Stimulated activated CD4-positive, alpha-beta T cell treated with anti-CD3 and anti-CD28 coated beads, Interleukin-15, amount 100 ng/mL, for 1 hour (primary cell): ENCODE data around the gene LMAN2.

ENCODE experiments used
- DNase-seq, 2 donors: peaks; one replicate each; pipeline ENCODE4 v3.0.0-alpha.2; 2020; ENCODE audit warnings: low read depth in 1 of 2, low spot score in 1 of 2

Gene LMAN2, protein sequence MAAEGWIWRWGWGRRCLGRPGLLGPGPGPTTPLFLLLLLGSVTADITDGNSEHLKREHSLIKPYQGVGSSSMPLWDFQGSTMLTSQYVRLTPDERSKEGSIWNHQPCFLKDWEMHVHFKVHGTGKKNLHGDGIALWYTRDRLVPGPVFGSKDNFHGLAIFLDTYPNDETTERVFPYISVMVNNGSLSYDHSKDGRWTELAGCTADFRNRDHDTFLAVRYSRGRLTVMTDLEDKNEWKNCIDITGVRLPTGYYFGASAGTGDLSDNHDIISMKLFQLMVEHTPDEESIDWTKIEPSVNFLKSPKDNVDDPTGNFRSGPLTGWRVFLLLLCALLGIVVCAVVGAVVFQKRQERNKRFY

DNA sequence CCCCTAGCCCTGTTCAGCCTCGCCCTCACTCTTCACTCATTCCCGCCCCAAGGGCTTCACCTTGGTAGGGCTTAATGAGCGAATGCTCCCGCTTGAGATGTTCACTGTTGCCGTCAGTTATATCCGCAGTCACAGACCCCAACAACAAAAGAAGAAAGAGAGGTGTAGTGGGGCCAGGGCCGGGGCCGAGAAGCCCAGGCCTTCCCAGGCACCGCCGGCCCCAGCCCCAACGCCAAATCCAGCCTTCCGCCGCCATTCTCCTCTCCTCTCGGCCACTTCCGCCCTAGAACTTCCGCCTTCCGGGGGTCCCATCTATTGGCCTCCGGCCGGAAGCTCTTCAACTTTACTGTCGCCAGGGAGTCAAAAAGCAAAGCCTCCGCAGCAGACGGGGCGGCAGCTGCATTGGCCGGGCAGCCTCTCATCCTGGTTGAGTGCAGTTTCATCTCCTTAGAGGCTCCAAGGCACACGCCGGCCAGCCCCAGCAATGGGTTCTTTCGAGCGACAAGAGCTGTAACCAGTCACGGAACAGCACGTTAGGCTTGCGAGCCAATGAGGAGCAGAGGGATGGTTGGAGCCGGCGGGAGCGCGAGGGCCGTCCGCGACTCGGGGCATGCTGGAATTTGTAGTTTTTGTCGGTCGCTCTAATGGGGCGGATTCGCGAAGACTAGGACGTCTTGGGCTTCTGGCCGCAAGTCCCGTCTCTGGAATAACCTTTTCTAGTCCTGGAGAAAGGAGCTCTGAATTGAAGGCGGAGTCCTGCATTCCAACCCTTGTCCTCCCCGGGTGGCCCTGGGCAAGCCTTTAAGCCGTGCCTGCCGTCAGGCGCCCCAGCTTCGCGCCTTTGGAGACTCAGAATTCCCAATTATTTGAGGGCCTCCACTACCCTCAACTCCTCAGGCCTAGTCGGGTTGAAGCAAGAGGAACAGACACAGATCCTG lies at the start of gene LMAN2:
TSS of gene LMAN2 (minus strand) at position 277 of the 938 bp plus-strand sequence. CDS start at position 256, 21 bp downstream.
- peak; percentile 72 to 73 for DNase-seq

DNA sequence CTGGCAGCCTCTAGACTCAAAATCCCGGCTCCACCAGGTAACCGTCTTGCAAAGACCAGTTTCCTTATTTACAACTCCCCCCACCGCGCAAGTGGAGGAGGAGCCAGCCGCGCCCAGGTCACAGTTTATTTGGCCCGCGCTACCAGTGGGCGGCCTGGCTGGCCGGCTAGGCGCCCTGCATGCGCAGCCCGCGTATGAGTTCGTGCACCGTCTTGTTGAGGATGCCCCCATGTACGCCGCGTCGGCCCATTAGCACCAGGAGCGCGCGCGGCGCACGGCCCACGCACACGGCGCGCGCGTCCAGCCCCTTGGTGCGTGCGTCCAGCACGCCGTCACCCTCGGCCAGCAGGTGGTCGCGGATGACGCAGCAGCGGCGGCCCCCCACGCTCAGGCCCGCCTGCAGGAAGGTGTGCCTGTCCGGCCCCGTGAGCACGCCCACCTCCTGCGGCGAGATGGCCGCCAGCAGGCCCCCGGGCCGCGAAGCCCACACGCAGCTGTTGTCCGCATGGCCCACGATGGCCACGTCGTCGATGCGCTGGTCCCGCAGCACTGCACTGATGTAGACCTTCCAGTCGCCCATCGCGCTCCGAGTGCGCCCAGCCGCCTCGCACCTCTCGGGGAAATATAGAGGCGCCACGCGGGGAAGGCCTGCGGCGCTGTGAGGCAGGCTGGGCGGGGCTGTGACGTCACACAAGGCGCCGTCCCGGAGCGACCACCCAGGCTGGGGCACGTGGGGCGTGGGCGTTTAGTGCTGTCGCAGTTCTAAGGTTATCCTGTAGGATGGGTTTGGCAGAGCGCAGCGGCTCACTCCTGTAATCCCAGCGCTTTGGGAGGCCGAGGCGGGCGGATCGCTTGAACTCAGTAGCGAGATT lies 48.8 kb upstream of the LMAN2 start, which contains the start of gene PFN3:
TSS of gene PFN3 (minus strand) at position 665 of the 872 bp plus-strand sequence. CDS start at position 580, 85 bp downstream.
- DNase-seq = no peak

DNA sequence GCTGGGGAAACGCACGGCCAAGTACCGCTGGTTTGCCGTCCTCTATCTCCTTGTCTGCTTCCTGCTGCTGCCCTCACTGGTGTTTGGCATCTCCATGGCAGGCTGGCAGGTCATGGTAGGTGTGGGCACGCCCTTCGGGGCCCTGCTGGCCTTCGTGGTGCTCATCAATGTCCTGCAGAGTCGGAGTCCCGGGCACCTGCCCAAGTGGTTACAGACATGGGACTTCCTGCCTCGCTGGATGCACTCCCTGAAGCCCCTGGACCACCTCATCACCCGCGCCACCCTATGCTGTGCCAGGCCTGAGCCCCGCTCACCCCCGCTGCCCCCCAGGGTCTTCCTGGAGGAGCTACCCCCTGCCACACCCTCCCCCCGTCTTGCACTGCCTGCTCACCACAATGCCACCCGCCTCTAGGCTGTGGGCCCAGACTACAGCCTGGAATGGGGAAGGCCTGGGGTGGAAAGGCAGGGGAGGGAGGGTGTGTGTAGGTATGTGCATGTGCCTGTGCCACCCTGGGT lies 46.5 kb upstream of the LMAN2 start:
- DNase-seq = no peak

DNA sequence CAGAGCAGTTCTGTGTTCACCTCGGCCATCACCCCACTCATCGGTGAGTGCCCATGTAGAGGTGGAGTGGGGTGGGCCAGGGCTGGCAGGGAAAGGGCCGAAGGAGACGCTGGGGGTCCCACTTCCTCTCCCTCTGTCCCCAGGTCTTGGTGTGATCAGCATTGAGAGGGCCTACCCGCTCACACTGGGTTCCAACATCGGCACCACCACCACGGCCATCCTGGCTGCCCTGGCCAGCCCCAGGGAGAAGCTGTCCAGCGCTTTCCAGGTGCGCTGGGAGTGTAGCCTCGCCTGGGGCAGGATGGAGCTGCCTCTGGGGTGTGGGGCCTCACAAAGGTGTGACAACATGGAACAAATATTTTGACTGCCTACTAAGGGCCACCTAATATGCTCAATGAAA lies 45.3 kb upstream of the LMAN2 start:
- DNase-seq = no peak

DNA sequence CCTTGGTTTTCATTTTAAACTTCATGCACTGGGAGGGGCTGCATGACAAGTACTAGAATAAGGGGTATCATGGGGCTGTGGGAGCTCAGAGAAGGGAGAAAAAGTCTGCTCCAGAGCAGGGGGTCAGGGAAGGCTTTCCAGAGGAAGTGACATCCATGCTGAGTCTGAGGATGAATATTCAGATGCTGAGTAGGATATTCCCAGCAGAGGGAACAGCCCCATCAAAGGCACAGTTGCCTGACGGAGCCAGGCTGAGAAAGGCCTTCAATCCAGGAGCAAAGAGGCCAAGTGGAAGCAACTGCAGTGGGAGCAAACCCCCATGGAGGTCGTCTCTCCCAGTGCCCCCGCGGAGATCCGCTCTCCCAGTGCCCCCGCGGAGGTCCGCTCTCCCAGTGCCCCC lies 44.6 kb upstream of the LMAN2 start:
- DNase-seq = no peak

DNA sequence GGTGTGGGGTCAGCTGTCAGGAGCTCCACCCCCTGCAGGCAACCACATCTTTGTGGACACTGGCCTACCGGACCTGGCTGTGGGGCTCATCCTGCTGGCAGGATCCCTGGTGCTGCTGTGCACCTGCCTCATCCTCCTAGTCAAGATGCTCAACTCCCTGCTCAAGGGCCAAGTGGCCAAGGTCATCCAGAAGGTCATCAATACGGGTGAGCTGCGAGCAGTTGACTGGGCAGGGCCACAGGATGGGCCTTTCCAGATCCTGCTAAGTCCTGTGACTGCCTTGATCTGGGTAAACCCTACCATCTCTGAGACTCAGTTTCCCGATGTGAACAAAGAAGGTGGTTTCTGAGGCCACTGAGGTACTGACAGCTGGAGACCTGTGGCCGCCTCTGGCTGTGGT lies 42.5 kb upstream of the LMAN2 start:
- DNase-seq = no peak

DNA sequence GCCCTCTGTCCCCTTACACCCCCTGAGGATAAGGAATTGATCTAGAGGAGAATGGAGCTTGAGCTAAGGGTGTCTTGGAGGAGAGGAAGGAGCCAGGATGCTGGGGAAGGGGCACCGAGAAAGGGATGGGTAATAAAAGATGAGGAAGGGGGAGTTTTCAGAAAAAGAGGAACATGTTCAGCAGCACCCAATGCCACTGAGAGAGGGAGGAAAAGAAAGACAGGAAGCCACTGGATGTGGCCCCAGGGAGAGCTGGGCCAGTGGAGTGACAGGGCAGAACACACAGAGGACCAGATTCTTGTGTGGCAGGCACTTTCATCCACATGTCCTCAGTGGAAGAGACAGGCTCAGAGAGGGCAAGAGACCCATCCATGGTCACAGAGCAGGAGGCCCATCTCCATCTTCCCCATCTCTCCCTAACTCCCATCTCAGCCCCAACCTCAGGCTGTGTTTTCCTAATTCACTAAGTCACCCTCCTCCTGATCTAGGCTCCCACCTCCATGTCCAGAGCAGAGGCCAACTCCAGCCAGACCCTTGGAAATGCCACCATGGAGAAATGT lies 41.8 kb upstream of the LMAN2 start:
- DNase-seq = no peak

DNA sequence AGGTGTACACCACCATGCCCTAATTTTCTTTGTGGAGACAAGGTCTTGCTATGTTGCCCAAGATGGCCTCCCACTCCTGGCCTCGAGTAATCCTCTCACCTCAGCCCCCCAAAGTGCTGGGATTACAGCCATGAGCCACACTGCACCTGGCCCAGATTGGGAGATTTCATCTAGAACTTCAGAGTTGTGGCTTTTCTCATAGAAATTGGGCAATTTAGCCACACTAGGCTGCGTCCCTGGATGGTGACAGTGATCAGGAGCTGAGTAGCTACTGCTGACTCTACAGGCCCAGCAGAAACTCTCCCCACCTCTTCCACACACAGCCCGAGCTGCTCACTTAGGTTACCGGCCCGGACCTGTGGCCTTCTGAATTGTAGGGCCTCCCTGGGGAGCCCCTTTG lies 41.3 kb upstream of the LMAN2 start:
- no peak for DNase-seq

DNA sequence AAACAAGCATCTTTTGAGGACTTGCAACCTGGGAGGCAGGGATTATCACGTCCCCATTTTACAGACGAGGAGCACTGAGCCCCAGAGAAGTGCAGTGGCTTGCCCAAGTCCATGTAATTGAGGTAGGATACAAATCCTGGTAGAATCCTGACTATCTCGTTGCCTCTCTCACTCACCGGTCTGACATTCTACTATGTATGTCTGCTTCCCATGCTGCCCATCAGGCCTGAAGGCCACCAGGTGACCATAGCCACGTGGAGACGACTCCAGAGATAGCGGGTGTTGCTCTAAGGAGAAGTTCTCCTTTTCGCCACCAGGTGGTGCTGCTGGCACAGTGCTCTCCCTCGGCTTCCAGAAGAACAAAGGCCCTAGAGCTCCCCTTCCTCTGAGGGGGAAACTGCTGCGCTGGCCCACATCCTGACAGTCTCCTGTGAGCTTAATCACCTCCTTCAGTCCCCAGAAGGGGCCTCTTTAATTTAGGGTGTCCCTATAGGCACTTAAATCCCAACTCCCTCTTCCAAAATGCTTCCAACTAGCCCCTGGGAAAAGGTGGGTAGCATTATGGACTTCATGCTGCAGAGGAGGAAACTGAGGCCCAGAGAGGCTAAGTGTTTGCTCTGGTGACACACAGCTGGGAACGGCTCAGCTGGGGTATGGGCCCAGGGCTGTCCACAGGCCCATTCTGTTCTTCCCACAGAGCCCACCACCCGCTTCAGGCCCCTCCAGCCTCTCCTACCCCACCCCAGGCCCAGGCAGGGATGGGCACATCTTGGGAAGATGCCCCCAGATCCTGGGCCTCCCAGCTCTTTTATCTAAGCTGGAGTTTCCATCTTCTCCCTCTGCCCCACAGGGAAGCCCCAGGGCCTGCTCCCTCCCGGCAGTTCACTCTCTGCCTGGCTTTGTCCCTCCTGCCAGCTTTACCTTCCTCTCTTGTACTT lies 39.2 kb upstream of the LMAN2 start:
- DNase-seq = peak; percentile 72 to 79

DNA sequence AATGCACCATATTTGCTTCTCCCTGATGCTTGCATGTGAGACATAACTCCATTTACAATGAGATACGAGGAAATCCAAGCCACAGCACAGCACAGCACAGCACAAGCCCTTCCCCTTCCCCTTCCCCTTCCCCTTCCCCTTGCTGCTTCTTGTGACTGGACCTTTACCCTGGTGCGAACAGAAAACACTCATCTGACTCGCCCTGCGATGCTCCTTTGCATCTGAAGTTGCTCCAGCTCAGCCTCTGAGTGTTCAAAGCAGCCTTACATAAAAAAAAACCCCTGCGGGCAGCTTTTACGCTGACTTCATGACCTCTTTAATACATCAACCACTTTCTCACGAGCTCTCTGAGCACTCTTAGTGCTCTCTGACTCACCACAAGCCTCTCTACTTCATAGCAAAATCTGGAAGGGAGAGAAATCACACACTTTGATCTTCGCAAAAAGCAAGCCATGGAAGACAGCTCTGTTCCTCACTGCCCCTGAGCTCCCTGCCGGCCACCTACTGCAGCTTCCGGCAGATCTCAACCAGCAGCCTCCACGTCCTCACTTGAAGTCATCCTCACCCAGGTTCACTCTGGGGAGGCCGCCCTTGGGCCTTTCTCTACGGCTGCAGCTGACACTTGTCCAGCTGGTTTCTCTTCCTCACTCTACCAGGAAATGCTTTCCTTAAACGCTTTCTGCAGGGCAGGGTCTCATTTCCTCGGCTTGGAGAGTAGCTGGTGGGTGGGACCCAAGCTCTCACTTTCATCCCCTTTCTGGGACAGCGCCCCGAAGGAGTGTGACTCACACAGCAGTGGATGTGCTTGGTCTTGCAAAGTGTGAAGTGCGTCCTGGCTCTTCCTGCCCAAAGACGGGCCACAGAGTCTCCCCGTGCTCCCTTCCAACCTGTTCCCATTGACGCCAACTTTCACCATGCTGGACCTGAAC lies 38.0 kb upstream of the LMAN2 start:
- DNase-seq = peak in 1 of 2 donors; percentile 15

DNA sequence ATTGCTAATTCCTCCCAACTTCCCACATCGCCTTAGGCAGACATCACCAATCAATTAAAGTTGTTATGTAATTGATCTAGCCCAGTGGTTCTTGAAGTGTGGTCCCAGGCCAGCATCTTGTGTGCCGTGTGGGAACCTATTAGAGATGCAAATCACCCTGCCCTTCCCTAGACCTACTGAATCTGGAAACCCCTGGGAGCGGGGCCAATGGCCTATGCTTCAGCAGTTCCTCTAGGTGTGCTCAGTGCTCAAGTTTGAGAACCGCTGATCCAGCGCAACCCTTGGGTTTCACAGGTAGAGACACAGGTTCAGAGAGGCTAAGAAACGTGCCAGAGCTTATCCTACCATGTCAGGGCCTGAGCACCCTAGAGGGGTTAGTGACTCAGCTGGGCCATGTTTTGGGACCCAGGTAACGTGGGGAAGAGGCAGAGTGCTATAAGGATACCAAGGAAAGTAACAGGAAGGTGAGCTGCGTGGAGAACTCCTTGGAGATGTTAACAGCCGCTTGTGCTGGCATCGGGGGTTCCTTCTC lies 37.1 kb upstream of the LMAN2 start:
- DNase-seq = no peak

DNA sequence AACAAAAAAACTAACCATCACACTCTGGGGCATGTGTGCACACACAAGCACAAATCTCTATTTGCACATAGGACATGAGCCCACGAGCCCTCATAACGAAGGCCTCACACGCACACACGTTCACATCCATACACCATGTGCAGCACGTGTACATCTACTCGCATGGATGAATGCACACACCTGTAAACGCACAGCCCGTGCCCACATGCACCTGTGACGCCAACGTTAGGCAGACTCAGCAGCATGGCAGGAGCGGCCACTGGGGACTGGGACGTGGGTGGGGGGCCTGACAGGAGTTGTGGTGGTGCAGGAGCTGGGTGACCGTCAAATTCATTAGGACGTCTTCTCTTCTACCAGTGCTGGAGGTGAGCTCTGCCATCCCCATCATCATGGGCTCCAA lies 35.9 kb upstream of the LMAN2 start:
- no peak for DNase-seq

DNA sequence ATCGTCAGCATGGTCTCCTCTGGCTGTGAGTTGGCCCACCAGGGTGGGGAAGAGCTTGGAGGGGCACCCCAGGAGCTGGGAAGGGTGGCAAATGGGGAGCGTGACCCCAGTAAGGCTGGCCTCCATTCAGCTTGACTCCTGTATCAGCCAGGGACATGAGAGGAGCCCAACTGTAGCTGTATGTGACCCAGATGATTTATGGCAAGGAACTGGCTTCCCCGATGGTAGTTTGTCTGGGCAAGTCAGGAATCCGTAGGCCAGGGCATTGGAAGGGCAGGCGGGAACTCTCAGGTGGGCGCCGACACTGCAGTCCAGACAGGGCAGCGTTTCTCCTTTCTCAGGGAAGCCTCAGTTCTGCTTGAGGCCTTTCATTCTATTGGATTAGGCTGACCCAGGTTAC lies 35.1 kb upstream of the LMAN2 start:
- no peak for DNase-seq

DNA sequence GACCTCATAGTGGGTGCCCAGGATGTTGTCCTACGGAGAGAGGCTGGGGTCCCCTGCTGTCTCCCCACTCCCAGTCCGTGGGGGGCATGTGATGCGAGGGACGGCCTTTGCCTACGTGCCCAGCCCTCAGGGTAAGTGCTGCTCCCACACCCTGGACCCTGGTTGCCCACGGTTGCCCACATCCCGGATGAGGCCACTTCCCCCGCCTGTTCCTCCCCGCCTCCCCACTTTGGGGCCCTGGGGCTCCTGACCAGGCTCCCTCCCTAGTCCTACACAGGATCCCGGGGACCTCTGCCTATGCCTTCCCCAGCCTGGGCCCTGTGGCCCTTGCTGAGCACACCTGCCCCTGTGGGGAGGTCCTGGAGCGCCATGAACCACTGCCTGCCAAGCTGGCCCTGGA lies 34.3 kb upstream of the LMAN2 start:
- no peak for DNase-seq

DNA sequence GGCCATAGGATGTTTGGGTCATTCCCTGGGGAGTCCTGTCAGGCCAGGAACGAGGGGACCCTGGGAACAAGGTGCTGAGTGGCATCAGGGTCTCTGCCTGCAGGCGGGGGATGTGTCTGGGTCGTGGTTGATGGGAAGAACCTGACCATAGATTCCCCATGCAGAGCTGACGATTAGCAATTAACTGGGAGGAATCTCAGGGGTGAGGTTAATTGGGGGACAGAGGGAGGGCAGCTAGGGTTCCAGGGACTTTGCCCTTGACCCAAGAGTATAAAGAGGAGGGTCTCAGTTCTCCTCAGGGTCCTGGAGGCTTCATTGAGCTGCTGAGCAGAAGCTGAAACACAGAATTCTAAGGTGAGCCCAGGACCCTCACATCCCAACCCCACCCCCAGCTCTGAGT lies 32.7 kb upstream of the LMAN2 start, which contains the start of gene SLC34A1:
TSS of gene SLC34A1 (plus strand) at position 301 of the 400 bp plus-strand sequence. CDS start 1,308 bp downstream, outside the sequence.
- DNase-seq = no peak

DNA sequence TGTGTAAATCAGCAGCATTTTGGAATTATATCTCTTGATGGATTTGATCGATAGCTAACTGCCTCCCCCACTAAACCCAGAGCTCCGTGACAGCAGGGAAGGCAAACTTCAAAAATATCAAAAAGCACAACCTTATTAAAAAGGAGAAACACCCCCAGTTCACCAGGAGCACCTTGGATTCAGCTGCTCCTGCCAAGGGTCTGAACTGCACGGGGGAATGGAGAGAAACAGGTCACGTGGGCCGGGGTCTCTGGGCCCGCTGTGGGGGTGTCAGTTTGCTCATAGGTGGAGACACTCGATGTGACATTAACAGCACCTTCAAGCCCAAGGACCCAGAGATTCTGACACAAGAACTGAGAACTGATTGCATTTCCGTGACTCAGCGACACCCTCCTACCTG lies 31.7 kb upstream of the LMAN2 start:
- DNase-seq = no peak

DNA sequence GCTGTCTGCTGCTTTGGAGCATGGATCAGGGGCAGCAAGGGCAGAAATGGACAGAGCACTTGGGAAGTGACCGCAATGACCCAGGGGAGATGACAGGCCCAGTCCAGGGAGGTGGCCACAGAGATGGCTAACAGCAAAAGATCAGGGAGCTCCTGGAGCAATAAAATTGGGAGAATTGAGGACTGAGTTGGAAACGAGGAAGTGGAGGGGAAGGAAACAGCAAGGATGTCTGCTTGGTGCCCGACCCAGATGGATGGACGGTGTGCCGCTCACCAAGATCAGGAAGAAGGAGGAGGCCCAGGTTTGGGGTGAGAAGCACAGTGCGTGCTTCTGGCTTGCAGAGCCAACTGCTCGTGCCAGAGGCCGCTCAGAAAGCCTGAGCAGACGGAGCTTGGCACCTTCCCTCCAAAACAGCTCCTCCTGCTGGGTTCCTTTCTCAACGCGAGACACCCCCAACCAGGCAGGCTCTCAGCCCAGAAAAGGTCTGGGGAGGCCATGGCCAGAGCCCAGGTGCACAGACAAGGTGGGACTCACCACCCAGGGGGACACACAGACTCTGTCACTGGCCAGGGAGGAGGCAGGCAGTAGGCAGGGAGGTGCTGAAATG lies 31.1 kb upstream of the LMAN2 start:
- no peak for DNase-seq

DNA sequence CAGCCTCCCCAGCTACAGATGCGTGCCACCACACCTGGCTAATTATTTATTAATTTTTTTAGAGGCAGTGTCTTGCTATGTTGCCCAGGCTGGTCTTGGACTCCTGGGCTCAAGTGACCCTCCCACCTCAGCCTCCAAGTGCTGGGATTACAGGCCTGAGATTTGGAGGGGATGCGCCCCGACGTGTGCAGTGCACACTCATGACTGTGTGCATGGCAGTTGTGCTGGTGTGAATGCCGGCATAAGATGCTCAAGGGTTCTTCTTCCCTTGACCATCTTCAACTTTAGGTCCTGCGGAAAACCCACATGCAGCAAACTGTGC lies 29.3 kb upstream of the LMAN2 start:
- no peak for DNase-seq
